ENCODE results near the gene TRPM2.

TRPM2 gene

GRCh38 chr21:44353191-44353970 is at the start of gene TRPM2:
Gene TRPM2 (plus strand): TSS chr21:44353621. CDS start chr21:44353701, 80 bp downstream.
- H3K4me3 Mint-ChIP-seq = peak within 1 kb of the TSS; percentile 67 to 83

GRCh38 chr21:44304011-44304616 is 49.3 kb upstream of the TRPM2 start:
- DNase-seq = no peak
- ATAC-seq = no peak
- H3K4me3 Mint-ChIP-seq = no peak overlapping the region
- H3K9me3 Mint-ChIP-seq = no peaks in the 10 kb centered on the region
- no peak overlapping the region for H3K27ac Mint-ChIP-seq
- H3K27me3 Mint-ChIP-seq = no peaks in the 10 kb centered on the region
- H3K4me1 Mint-ChIP-seq = peaks cover 59% of the 10 kb centered on the region

More at GRCh38 chr21:44353191-44353970, at the start of gene TRPM2:
- peak within 1 kb of the TSS; percentile 33 to 90 for H3K27ac Mint-ChIP-seq
- DNase-seq = peak; percentile 31 to 44
- H3K9me3 Mint-ChIP-seq = no peaks in the 10 kb centered on the region
- peaks cover 68% of the 10 kb centered on the region for H3K4me1 Mint-ChIP-seq
- peaks cover 33% of the 10 kb centered on the region for H3K27me3 Mint-ChIP-seq
- ATAC-seq = peak; percentile 65

GRCh38 chr21:44304877-44305293 is 48.5 kb upstream of the TRPM2 start:
- no peak overlapping the region for H3K4me3 Mint-ChIP-seq
- peak overlapping the region; percentile 27 to 86 for H3K27ac Mint-ChIP-seq
- peak; percentile 42 for ATAC-seq

GRCh38 chr21:44305691-44306090 is 47.7 kb upstream of the TRPM2 start:
- H3K4me1 Mint-ChIP-seq = peaks cover 53% of the 10 kb centered on the region
- DNase-seq (no peak), ATAC-seq (no peak)
- no peak overlapping the region for H3K4me3 Mint-ChIP-seq
- H3K9me3 Mint-ChIP-seq = no peaks in the 10 kb centered on the region
- no peaks in the 10 kb centered on the region for H3K27me3 Mint-ChIP-seq
- H3K27ac Mint-ChIP-seq = no peak overlapping the region

More at GRCh38 chr21:44304877-44305293, 48.5 kb upstream of the TRPM2 start:
- Mint-ChIP-seq H3K27me3 (no peaks in the 10 kb centered on the region), H3K9me3 (no peaks in the 10 kb centered on the region), H3K4me1 (peaks cover 55% of the 10 kb centered on the region)
- DNase-seq = no peak

- H3K27ac Mint-ChIP-seq = peak overlapping the region in 1 of 2 donors; percentile 85
- no peak overlapping the region for H3K4me3 Mint-ChIP-seq
- H3K27me3 Mint-ChIP-seq = no peaks in the 10 kb centered on the region
- no peaks in the 10 kb centered on the region for H3K9me3 Mint-ChIP-seq
- no peak for ATAC-seq
- no peak for DNase-seq
- H3K4me1 Mint-ChIP-seq = peaks cover 39% of the 10 kb centered on the region
Observed at GRCh38 chr21:44306936-44307704, 46.3 kb upstream of the TRPM2 start.

GRCh38 chr21:44310628-44311507 is 42.6 kb upstream of the TRPM2 start:
- DNase-seq = no peak
- peaks cover 12% of the 10 kb centered on the region for H3K4me1 Mint-ChIP-seq
- H3K27ac Mint-ChIP-seq = no peak overlapping the region
- no peak for ATAC-seq
- no peaks in the 10 kb centered on the region for H3K27me3 Mint-ChIP-seq
- no peaks in the 10 kb centered on the region for H3K9me3 Mint-ChIP-seq
- H3K4me3 Mint-ChIP-seq = no peak overlapping the region

- Mint-ChIP-seq H3K27me3 (no peaks in the 10 kb centered on the region), H3K27ac (peak overlapping the region in 1 of 2 donors; percentile 14), H3K4me3 (no peak overlapping the region), H3K4me1 (peaks cover 10% of the 10 kb centered on the region), H3K9me3 (no peaks in the 10 kb centered on the region)
- DNase-seq = no peak
- no peak for ATAC-seq
Observed at GRCh38 chr21:44312089-44312488, 41.3 kb upstream of the TRPM2 start.

- Mint-ChIP-seq H3K4me1 (peaks cover 4% of the 10 kb centered on the region), H3K4me3 (no peak overlapping the region), H3K9me3 (no peaks in the 10 kb centered on the region), H3K27me3 (no peaks in the 10 kb centered on the region), H3K27ac (no peak overlapping the region)
- ATAC-seq = no peak
- no peak for DNase-seq
Observed at GRCh38 chr21:44312716-44313115, 40.7 kb upstream of the TRPM2 start.

- Mint-ChIP-seq H3K4me1 (no peaks in the 10 kb centered on the region), H3K27me3 (no peaks in the 10 kb centered on the region), H3K9me3 (no peaks in the 10 kb centered on the region), H3K4me3 (no peak overlapping the region), H3K27ac (peak overlapping the region in 1 of 2 donors; percentile 74)
- DNase-seq = no peak
- ATAC-seq = no peak
Observed at GRCh38 chr21:44313451-44313850, 40.0 kb upstream of the TRPM2 start.

GRCh38 chr21:44314128-44314527 is 39.3 kb upstream of the TRPM2 start:
- ATAC-seq (no peak), DNase-seq (no peak)
- H3K4me1 Mint-ChIP-seq = no peaks in the 10 kb centered on the region
- no peak overlapping the region for H3K4me3 Mint-ChIP-seq
- H3K9me3 Mint-ChIP-seq = no peaks in the 10 kb centered on the region
- H3K27ac Mint-ChIP-seq = no peak overlapping the region
- no peaks in the 10 kb centered on the region for H3K27me3 Mint-ChIP-seq

- Mint-ChIP-seq H3K9me3 (no peaks in the 10 kb centered on the region), H3K4me1 (no peaks in the 10 kb centered on the region), H3K27ac (peak overlapping the region in 1 of 2 donors; percentile 59), H3K4me3 (no peak overlapping the region), H3K27me3 (no peaks in the 10 kb centered on the region)
- no peak for ATAC-seq
- no peak for DNase-seq
Observed at GRCh38 chr21:44314561-44314960, 38.9 kb upstream of the TRPM2 start.

GRCh38 chr21:44315691-44316203 is 37.7 kb upstream of the TRPM2 start:
- no peak for DNase-seq
- Mint-ChIP-seq H3K4me1 (no peaks in the 10 kb centered on the region), H3K9me3 (no peaks in the 10 kb centered on the region), H3K27ac (no peak overlapping the region), H3K4me3 (no peak overlapping the region), H3K27me3 (no peaks in the 10 kb centered on the region)
- no peak for ATAC-seq

- Mint-ChIP-seq H3K4me1 (no peaks in the 10 kb centered on the region), H3K27ac (peak overlapping the region in 1 of 2 donors; percentile 37), H3K9me3 (no peaks in the 10 kb centered on the region), H3K4me3 (no peak overlapping the region), H3K27me3 (no peaks in the 10 kb centered on the region)
- DNase-seq (no peak), ATAC-seq (peak; percentile 11)
Observed at GRCh38 chr21:44316277-44316900, 37.0 kb upstream of the TRPM2 start.

- Mint-ChIP-seq H3K9me3 (no peaks in the 10 kb centered on the region), H3K4me3 (no peak overlapping the region), H3K27ac (peak overlapping the region in 1 of 2 donors; percentile 40), H3K27me3 (no peaks in the 10 kb centered on the region), H3K4me1 (no peaks in the 10 kb centered on the region)
- ATAC-seq (no peak), DNase-seq (no peak)
Observed at GRCh38 chr21:44317241-44317782, 36.1 kb upstream of the TRPM2 start.
